Left lung (tissue), 10 donors: ENCODE measurements around the gene EML6. TPM values are rescaled to one million over a fixed set of nuclear protein-coding genes. Genes with fewer than 3 reads are reported as not detected.
A peak's percentile ranks its signal among the peaks of the same experiment; 100 is the strongest.

Experiments used
- ATAC-seq: fragments of 200-7000 bp; cut with Tn5 transposase; one replicate; pipeline ENCODE4 v1.9.1; 2020; ENCODE audit warnings: moderate library complexity
- DNase-seq, 4 donors: peaks; one replicate each; pipeline ENCODE4 v3.0.0-alpha.2; 2013 to 2020
- H3K27ac ChIP-seq, 2 donors: fragments of 200-600 bp; sonication (generic) in 1 of 2; one replicate each; pipeline versions ENCODE4 v1.5.0 to v1.8.0; 2020 to 2021
- H3K27me3 ChIP-seq, 2 donors: fragments of 200-600 bp; sonication (generic) in 1 of 2; one replicate each; pipeline versions ENCODE4 v1.5.0 to v1.8.0; 2020 to 2021
- H3K36me3 ChIP-seq, 2 donors: fragments of 200-600 bp; sonication (generic) in 1 of 2; one replicate each; pipeline versions ENCODE4 v1.5.0 to v1.8.0; 2020 to 2021
- H3K4me1 ChIP-seq, 2 donors: fragments of 200-600 bp; one replicate each; pipeline ENCODE4 v1.8.0; 2021
- H3K4me3 ChIP-seq, 2 donors: fragments of 200-600 bp; sonication (generic) in 1 of 2; one replicate each; pipeline versions ENCODE4 v1.5.0 to v1.8.0; 2020 to 2021; ENCODE audit warnings: mild to moderate bottlenecking in 1 of 2
- H3K9me3 ChIP-seq, 2 donors: fragments of 200-600 bp; sonication (generic) in 1 of 2; one replicate each; pipeline versions ENCODE4 v1.5.0 to v1.8.0; 2020 to 2021
- intact Hi-C, 2 donors: fragments of 100-400 bp; cut with DNase I; formaldehyde crosslinking; loops; one replicate each; pipeline versions ENCODE4 v1.11.2 to v1.14.2; 2022
- polyA plus RNA-seq, 6 donors: library from polyadenylated mRNA; unstranded; fragments of 120-200 nt; gene quantifications; one replicate each; pipeline ENCODE4 v1.2.1, GENCODE V29; 2013; ENCODE audit not compliant: insufficient read length in 6 of 6
- total RNA-seq, 2 donors: library from RNA; stranded (reverse); fragmentation: NEBNext Ultra II Directional; extraction: Animal tissue kit (Norgen Biotek cat#: 25700); gene quantifications; one replicate each; pipeline ENCODE4 v1.2.1, GENCODE V29; 2021
- TF ChIP-seq, protein P1 (sequence below), 2 donors: fragments of 200-600 bp; sonication (generic) in 1 of 2; IDR thresholded peaks; one replicate each; pipeline versions ENCODE4 v1.5.0 to v1.8.0; 2021; ENCODE audit warnings: antibody characterized with exemption in 2 of 2
- donor health status: DM: no; HTN: yes; CAD: no.
- donor health status: DM: no; HTN: no; CAD: no.

EML6 gene
- total and polyA plus RNA-seq, 8 donors = 0.73 to 2.2 (median 1.3) TPM

GRCh38 chr2:54853616-54854310 lies 130.3 kb downstream of the EML6 start:
- intact Hi-C loops = no loop called here
- DNase-seq (no peak), ATAC-seq (no peak)
- H3K27ac ChIP-seq = no peak overlapping the region
- no peak overlapping the region for H3K4me3 ChIP-seq
- no peaks in the 10 kb centered on the region for H3K27me3 ChIP-seq
- TF ChIP-seq, protein P1, sequence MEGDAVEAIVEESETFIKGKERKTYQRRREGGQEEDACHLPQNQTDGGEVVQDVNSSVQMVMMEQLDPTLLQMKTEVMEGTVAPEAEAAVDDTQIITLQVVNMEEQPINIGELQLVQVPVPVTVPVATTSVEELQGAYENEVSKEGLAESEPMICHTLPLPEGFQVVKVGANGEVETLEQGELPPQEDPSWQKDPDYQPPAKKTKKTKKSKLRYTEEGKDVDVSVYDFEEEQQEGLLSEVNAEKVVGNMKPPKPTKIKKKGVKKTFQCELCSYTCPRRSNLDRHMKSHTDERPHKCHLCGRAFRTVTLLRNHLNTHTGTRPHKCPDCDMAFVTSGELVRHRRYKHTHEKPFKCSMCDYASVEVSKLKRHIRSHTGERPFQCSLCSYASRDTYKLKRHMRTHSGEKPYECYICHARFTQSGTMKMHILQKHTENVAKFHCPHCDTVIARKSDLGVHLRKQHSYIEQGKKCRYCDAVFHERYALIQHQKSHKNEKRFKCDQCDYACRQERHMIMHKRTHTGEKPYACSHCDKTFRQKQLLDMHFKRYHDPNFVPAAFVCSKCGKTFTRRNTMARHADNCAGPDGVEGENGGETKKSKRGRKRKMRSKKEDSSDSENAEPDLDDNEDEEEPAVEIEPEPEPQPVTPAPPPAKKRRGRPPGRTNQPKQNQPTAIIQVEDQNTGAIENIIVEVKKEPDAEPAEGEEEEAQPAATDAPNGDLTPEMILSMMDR (IDR thresholded peaks at IDR 0.05) = no peak
- no peaks in the 10 kb centered on the region for H3K4me1 ChIP-seq
- no peaks in the 10 kb centered on the region for H3K9me3 ChIP-seq
- H3K36me3 ChIP-seq = no peaks in the 10 kb centered on the region

- ATAC-seq (no peak), DNase-seq (no peak)
- Histone ChIP-seq H3K9me3 (no peaks in the 10 kb centered on the region), H3K27me3 (no peaks in the 10 kb centered on the region), H3K27ac (no peak overlapping the region), H3K4me3 (no peak overlapping the region), H3K4me1 (no peaks in the 10 kb centered on the region), H3K36me3 (no peaks in the 10 kb centered on the region)
- TF ChIP-seq, protein P1 (IDR thresholded peaks at IDR 0.05) = no peak
- intact Hi-C loops = no loop called here
Measured at GRCh38 chr2:54855434-54855833, 132.0 kb downstream of the EML6 start.

DNA sequence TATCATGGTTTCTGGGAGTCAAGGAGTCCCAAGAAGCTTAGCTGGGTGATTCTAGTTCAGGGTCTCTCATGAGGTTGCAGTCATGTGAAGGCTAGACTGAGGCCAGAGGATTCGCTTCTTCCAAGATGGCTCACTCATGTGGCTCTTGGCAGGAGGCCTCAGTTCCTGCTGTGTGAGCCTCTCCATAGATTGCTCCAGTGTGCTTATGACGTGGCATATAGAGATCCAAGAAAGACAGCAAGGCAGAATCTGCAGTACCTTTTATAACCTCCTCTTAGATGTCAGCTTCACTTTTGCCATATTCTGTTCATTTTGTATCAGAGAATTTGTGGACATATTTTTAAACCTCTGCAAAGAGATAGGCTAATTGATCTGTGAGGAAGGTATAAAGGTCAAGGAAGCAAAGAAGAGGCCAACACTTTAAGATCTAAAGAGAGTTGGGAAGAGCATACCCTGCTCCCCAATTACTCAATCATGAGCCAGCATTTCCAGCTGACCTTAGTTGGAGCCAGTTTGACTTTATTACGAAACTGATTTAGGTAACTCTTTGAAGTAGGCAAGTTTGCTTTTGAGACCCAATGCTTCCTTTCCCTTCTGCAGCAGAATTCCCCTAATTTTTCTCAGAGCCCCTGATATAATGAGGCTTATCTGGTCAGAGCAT lies 134.7 kb downstream of the EML6 start:
- intact Hi-C loops = no loop called here
- TF ChIP-seq, protein P1 (IDR thresholded peaks at IDR 0.05) = no peak
- H3K4me1 ChIP-seq = no peaks in the 10 kb centered on the region
- H3K9me3 ChIP-seq = no peaks in the 10 kb centered on the region
- ATAC-seq = peak; percentile 21
- no peak overlapping the region for H3K27ac ChIP-seq
- no peak overlapping the region for H3K4me3 ChIP-seq
- no peak for DNase-seq
- H3K27me3 ChIP-seq = no peaks in the 10 kb centered on the region
- no peaks in the 10 kb centered on the region for H3K36me3 ChIP-seq

GRCh38 chr2:54859416-54859815 lies 136.0 kb downstream of the EML6 start:
- Histone ChIP-seq H3K4me3 (no peak overlapping the region), H3K27me3 (no peaks in the 10 kb centered on the region), H3K36me3 (no peaks in the 10 kb centered on the region), H3K4me1 (no peaks in the 10 kb centered on the region), H3K27ac (no peak overlapping the region), H3K9me3 (no peaks in the 10 kb centered on the region)
- TF ChIP-seq, protein P1 (IDR thresholded peaks at IDR 0.05) = no peak
- intact Hi-C loops = no loop called here
- ATAC-seq (no peak), DNase-seq (no peak)

GRCh38 chr2:54859997-54860701 lies 136.7 kb downstream of the EML6 start:
- TF ChIP-seq, protein P1 (IDR thresholded peaks at IDR 0.05) = no peak
- H3K27ac ChIP-seq = no peak overlapping the region
- no peak for ATAC-seq
- H3K27me3 ChIP-seq = no peaks in the 10 kb centered on the region
- DNase-seq = no peak
- H3K4me3 ChIP-seq = no peak overlapping the region
- H3K9me3 ChIP-seq = no peaks in the 10 kb centered on the region
- no peaks in the 10 kb centered on the region for H3K36me3 ChIP-seq
- intact Hi-C loops = no loop called here
- no peaks in the 10 kb centered on the region for H3K4me1 ChIP-seq
